ENCODE results near the gene CASR. TPM values are rescaled to one million over a fixed set of nuclear protein-coding genes. Genes with fewer than 3 reads are reported as not detected.

The CASR gene
- total and polyA plus RNA-seq, 9 donors, result 0.08 to 2.6 (median 0.22) TPM

GRCh38 chr3:122283796-122284445 lies 100.5 kb downstream of the CASR start:
- H3K27me3 ChIP-seq, result no peaks in the 10 kb centered on the region
- intact Hi-C loops (cut with DNase I), result no loop called here
- no peak for TF ChIP-seq CTCF (IDR thresholded peaks at IDR 0.05)
- TF ChIP-seq POLR2A (IDR thresholded peaks at IDR 0.05), result no peak
- no peak for TF ChIP-seq EP300 (IDR thresholded peaks at IDR 0.05)
- no peak overlapping the region for H3K4me3 ChIP-seq
- H3K4me1 ChIP-seq (ENCODE audit: insufficient read depth), result no peaks in the 10 kb centered on the region
- H3K36me3 ChIP-seq, result no peaks in the 10 kb centered on the region
- no peaks in the 10 kb centered on the region for H3K9me3 ChIP-seq
- no peak for DNase-seq
- WGBS, 3 donors, result 86 to 93% (median 87%) methylated on average over 21 to 22 of the region's 22 CpGs
- H3K27ac ChIP-seq, result no peak overlapping the region

GRCh38 chr3:122284486-122284885 lies 101.0 kb downstream of the CASR start:
- Histone ChIP-seq H3K27ac (no peak overlapping the region), H3K27me3 (no peaks in the 10 kb centered on the region), H3K9me3 (no peaks in the 10 kb centered on the region), H3K4me3 (no peak overlapping the region), H3K4me1 (ENCODE audit: insufficient read depth) (no peaks in the 10 kb centered on the region), H3K36me3 (no peaks in the 10 kb centered on the region)
- intact Hi-C loops (cut with DNase I), result no loop called here
- DNase-seq, result no peak
- no peak for TF ChIP-seq POLR2A (IDR thresholded peaks at IDR 0.05)
- no peak for TF ChIP-seq EP300 (IDR thresholded peaks at IDR 0.05)
- no peak for TF ChIP-seq CTCF (IDR thresholded peaks at IDR 0.05)
- WGBS, 3 donors, result 91 to 92% (median 91%) methylated on average over 20 of the region's 20 CpGs

GRCh38 chr3:122294359-122294758 lies 110.9 kb downstream of the CASR start:
- no peaks in the 10 kb centered on the region for H3K36me3 ChIP-seq
- H3K9me3 ChIP-seq, result no peaks in the 10 kb centered on the region
- H3K4me1 ChIP-seq (ENCODE audit: insufficient read depth), result peaks cover 11% of the 10 kb centered on the region
- no peak overlapping the region for H3K27ac ChIP-seq
- intact Hi-C loops (cut with DNase I), result no loop called here
- no peak for DNase-seq
- WGBS, 3 donors, result 7 to 14% (median 13%) methylated on average over 6 of the region's 6 CpGs
- H3K4me3 ChIP-seq, result no peak overlapping the region
- H3K27me3 ChIP-seq, result no peaks in the 10 kb centered on the region
- TF ChIP-seq CTCF (IDR thresholded peaks at IDR 0.05) (no peak), EP300 (IDR thresholded peaks at IDR 0.05) (no peak), POLR2A (IDR thresholded peaks at IDR 0.05) (no peak)

- H3K27ac ChIP-seq, result no peak overlapping the region
- H3K27me3 ChIP-seq, result no peaks in the 10 kb centered on the region
- intact Hi-C loops (cut with DNase I), result no loop called here
- no peak overlapping the region for H3K4me3 ChIP-seq
- no peaks in the 10 kb centered on the region for H3K36me3 ChIP-seq
- peaks cover 11% of the 10 kb centered on the region for H3K4me1 ChIP-seq (ENCODE audit: insufficient read depth)
- TF ChIP-seq POLR2A (IDR thresholded peaks at IDR 0.05), result no peak
- no peak for TF ChIP-seq CTCF (IDR thresholded peaks at IDR 0.05)
- no peak for TF ChIP-seq EP300 (IDR thresholded peaks at IDR 0.05)
- H3K9me3 ChIP-seq, result no peaks in the 10 kb centered on the region
- WGBS, 3 donors, result 51 to 69% (median 67%) methylated on average over 5 of the region's 5 CpGs
- no peak for DNase-seq
These were observed 112.0 kb downstream of the CASR start for GRCh38 chr3:122295266-122296062.

Data from ovary (tissue), 9 donors.